ENCODE data around the gene CCDC187.

CCDC187 gene

GRCh38 chr9:136339958-136340310 is 36.0 kb upstream of the CCDC187 start:
- no peak overlapping the region for H3K4me3 ChIP-seq (ENCODE audit: low read length in 2 of 2)
- H3K9me3 ChIP-seq (ENCODE audit: control insufficient read depth in 2 of 2, low read length in 2 of 2) = no peaks in the 10 kb centered on the region
- H3K4me1 ChIP-seq (ENCODE audit: control insufficient read depth in 2 of 2, insufficient read depth in 2 of 2, low read length in 2 of 2) = peaks cover 6 to 8% of the 10 kb centered on the region in 2 donors
- no peaks in the 10 kb centered on the region for H3K27me3 ChIP-seq (ENCODE audit: control insufficient read depth in 2 of 2, insufficient read depth in 2 of 2, low read length in 2 of 2)
- no peaks in the 10 kb centered on the region for H3K36me3 ChIP-seq (ENCODE audit: control insufficient read depth in 2 of 2, insufficient read depth in 2 of 2, low read length in 2 of 2)
- no peak overlapping the region for H3K9ac ChIP-seq (ENCODE audit: low read depth in 1 of 2, low read length in 2 of 2)
- H3K27ac ChIP-seq (ENCODE audit: low read depth in 2 of 2, low read length in 2 of 2) = no peak overlapping the region

GRCh38 chr9:136339173-136339957 is 35.5 kb upstream of the CCDC187 start:
- no peak overlapping the region for H3K27ac ChIP-seq (ENCODE audit: low read depth in 2 of 2, low read length in 2 of 2)
- H3K4me1 ChIP-seq (ENCODE audit: control insufficient read depth in 2 of 2, insufficient read depth in 2 of 2, low read length in 2 of 2) = peaks cover 6 to 8% of the 10 kb centered on the region in 2 donors
- no peaks in the 10 kb centered on the region for H3K9me3 ChIP-seq (ENCODE audit: control insufficient read depth in 2 of 2, low read length in 2 of 2)
- no peaks in the 10 kb centered on the region for H3K36me3 ChIP-seq (ENCODE audit: control insufficient read depth in 2 of 2, insufficient read depth in 2 of 2, low read length in 2 of 2)
- H3K27me3 ChIP-seq (ENCODE audit: control insufficient read depth in 2 of 2, insufficient read depth in 2 of 2, low read length in 2 of 2) = no peaks in the 10 kb centered on the region
- no peak overlapping the region for H3K4me3 ChIP-seq (ENCODE audit: low read length in 2 of 2)
- H3K9ac ChIP-seq (ENCODE audit: low read depth in 1 of 2, low read length in 2 of 2) = no peak overlapping the region

GRCh38 chr9:136338511-136338910 is 34.6 kb upstream of the CCDC187 start:
- Histone ChIP-seq H3K27ac (ENCODE audit: low read depth in 2 of 2, low read length in 2 of 2) (no peak overlapping the region), H3K36me3 (ENCODE audit: control insufficient read depth in 2 of 2, insufficient read depth in 2 of 2, low read length in 2 of 2) (no peaks in the 10 kb centered on the region), H3K9me3 (ENCODE audit: control insufficient read depth in 2 of 2, low read length in 2 of 2) (no peaks in the 10 kb centered on the region)

GRCh38 chr9:136337416-136338395 is 33.8 kb upstream of the CCDC187 start:
- no peak overlapping the region for H3K27ac ChIP-seq (ENCODE audit: low read depth in 2 of 2, low read length in 2 of 2)
- H3K9me3 ChIP-seq (ENCODE audit: control insufficient read depth in 2 of 2, low read length in 2 of 2) = no peaks in the 10 kb centered on the region
- no peak overlapping the region for H3K4me3 ChIP-seq (ENCODE audit: low read length in 2 of 2)
- no peaks in the 10 kb centered on the region for H3K27me3 ChIP-seq (ENCODE audit: control insufficient read depth in 2 of 2, insufficient read depth in 2 of 2, low read length in 2 of 2)
- H3K9ac ChIP-seq (ENCODE audit: low read depth in 1 of 2, low read length in 2 of 2) = no peak overlapping the region
- peaks cover 4 to 5% of the 10 kb centered on the region in 2 donors for H3K4me1 ChIP-seq (ENCODE audit: control insufficient read depth in 2 of 2, insufficient read depth in 2 of 2, low read length in 2 of 2)
- no peaks in the 10 kb centered on the region for H3K36me3 ChIP-seq (ENCODE audit: control insufficient read depth in 2 of 2, insufficient read depth in 2 of 2, low read length in 2 of 2)

More at GRCh38 chr9:136338511-136338910, 34.6 kb upstream of the CCDC187 start:
- H3K27me3 ChIP-seq (ENCODE audit: control insufficient read depth in 2 of 2, insufficient read depth in 2 of 2, low read length in 2 of 2) = no peaks in the 10 kb centered on the region
- H3K9ac ChIP-seq (ENCODE audit: low read depth in 1 of 2, low read length in 2 of 2) = no peak overlapping the region
- H3K4me3 ChIP-seq (ENCODE audit: low read length in 2 of 2) = no peak overlapping the region
- H3K4me1 ChIP-seq (ENCODE audit: control insufficient read depth in 2 of 2, insufficient read depth in 2 of 2, low read length in 2 of 2) = peaks cover 6 to 8% of the 10 kb centered on the region in 2 donors

GRCh38 chr9:136336881-136337280 is 33.0 kb upstream of the CCDC187 start:
- no peaks in the 10 kb centered on the region for H3K9me3 ChIP-seq (ENCODE audit: control insufficient read depth in 2 of 2, low read length in 2 of 2)
- no peak overlapping the region for H3K9ac ChIP-seq (ENCODE audit: low read depth in 1 of 2, low read length in 2 of 2)
- no peaks in the 10 kb centered on the region for H3K36me3 ChIP-seq (ENCODE audit: control insufficient read depth in 2 of 2, insufficient read depth in 2 of 2, low read length in 2 of 2)
- no peaks in the 10 kb centered on the region for H3K27me3 ChIP-seq (ENCODE audit: control insufficient read depth in 2 of 2, insufficient read depth in 2 of 2, low read length in 2 of 2)
- no peak overlapping the region for H3K4me3 ChIP-seq (ENCODE audit: low read length in 2 of 2)
- no peak overlapping the region for H3K27ac ChIP-seq (ENCODE audit: low read depth in 2 of 2, low read length in 2 of 2)
- H3K4me1 ChIP-seq (ENCODE audit: control insufficient read depth in 2 of 2, insufficient read depth in 2 of 2, low read length in 2 of 2) = peaks cover 0 to 1% of the 10 kb centered on the region in 2 donors

GRCh38 chr9:136336156-136336870 is 32.4 kb upstream of the CCDC187 start:
- Histone ChIP-seq H3K27ac (ENCODE audit: low read depth in 2 of 2, low read length in 2 of 2) (peak overlapping the region in 1 of 2 donors; percentile 32), H3K4me1 (ENCODE audit: control insufficient read depth in 2 of 2, insufficient read depth in 2 of 2, low read length in 2 of 2) (no peaks in the 10 kb centered on the region), H3K4me3 (ENCODE audit: low read length in 2 of 2) (no peak overlapping the region), H3K9me3 (ENCODE audit: control insufficient read depth in 2 of 2, low read length in 2 of 2) (no peaks in the 10 kb centered on the region), H3K27me3 (ENCODE audit: control insufficient read depth in 2 of 2, insufficient read depth in 2 of 2, low read length in 2 of 2) (no peaks in the 10 kb centered on the region), H3K36me3 (ENCODE audit: control insufficient read depth in 2 of 2, insufficient read depth in 2 of 2, low read length in 2 of 2) (no peaks in the 10 kb centered on the region), H3K9ac (ENCODE audit: low read depth in 1 of 2, low read length in 2 of 2) (no peak overlapping the region)

- H3K9ac ChIP-seq (ENCODE audit: low read depth in 1 of 2, low read length in 2 of 2) = no peak overlapping the region
- no peaks in the 10 kb centered on the region for H3K36me3 ChIP-seq (ENCODE audit: control insufficient read depth in 2 of 2, insufficient read depth in 2 of 2, low read length in 2 of 2)
- no peak overlapping the region for H3K4me3 ChIP-seq (ENCODE audit: low read length in 2 of 2)
- no peaks in the 10 kb centered on the region for H3K9me3 ChIP-seq (ENCODE audit: control insufficient read depth in 2 of 2, low read length in 2 of 2)
- no peaks in the 10 kb centered on the region for H3K4me1 ChIP-seq (ENCODE audit: control insufficient read depth in 2 of 2, insufficient read depth in 2 of 2, low read length in 2 of 2)
- H3K27ac ChIP-seq (ENCODE audit: low read depth in 2 of 2, low read length in 2 of 2) = peak overlapping the region in 1 of 2 donors; percentile 32
- H3K27me3 ChIP-seq (ENCODE audit: control insufficient read depth in 2 of 2, insufficient read depth in 2 of 2, low read length in 2 of 2) = no peaks in the 10 kb centered on the region
Measured at GRCh38 chr9:136335296-136336155, 31.6 kb upstream of the CCDC187 start.

GRCh38 chr9:136334541-136334940 is 30.6 kb upstream of the CCDC187 start:
- H3K9ac ChIP-seq (ENCODE audit: low read depth in 1 of 2, low read length in 2 of 2) = no peak overlapping the region
- H3K4me1 ChIP-seq (ENCODE audit: control insufficient read depth in 2 of 2, insufficient read depth in 2 of 2, low read length in 2 of 2) = no peaks in the 10 kb centered on the region
- no peaks in the 10 kb centered on the region for H3K36me3 ChIP-seq (ENCODE audit: control insufficient read depth in 2 of 2, insufficient read depth in 2 of 2, low read length in 2 of 2)
- H3K4me3 ChIP-seq (ENCODE audit: low read length in 2 of 2) = no peak overlapping the region
- no peaks in the 10 kb centered on the region for H3K27me3 ChIP-seq (ENCODE audit: control insufficient read depth in 2 of 2, insufficient read depth in 2 of 2, low read length in 2 of 2)
- no peaks in the 10 kb centered on the region for H3K9me3 ChIP-seq (ENCODE audit: control insufficient read depth in 2 of 2, low read length in 2 of 2)
- no peak overlapping the region for H3K27ac ChIP-seq (ENCODE audit: low read depth in 2 of 2, low read length in 2 of 2)

GRCh38 chr9:136333486-136333885 is 29.6 kb upstream of the CCDC187 start:
- H3K4me3 ChIP-seq (ENCODE audit: low read length in 2 of 2) = no peak overlapping the region
- no peaks in the 10 kb centered on the region for H3K27me3 ChIP-seq (ENCODE audit: control insufficient read depth in 2 of 2, insufficient read depth in 2 of 2, low read length in 2 of 2)
- H3K9me3 ChIP-seq (ENCODE audit: control insufficient read depth in 2 of 2, low read length in 2 of 2) = no peaks in the 10 kb centered on the region
- H3K27ac ChIP-seq (ENCODE audit: low read depth in 2 of 2, low read length in 2 of 2) = no peak overlapping the region
- H3K36me3 ChIP-seq (ENCODE audit: control insufficient read depth in 2 of 2, insufficient read depth in 2 of 2, low read length in 2 of 2) = no peaks in the 10 kb centered on the region
- peaks cover 0 to under 1% of the 10 kb centered on the region in 2 donors for H3K4me1 ChIP-seq (ENCODE audit: control insufficient read depth in 2 of 2, insufficient read depth in 2 of 2, low read length in 2 of 2)
- H3K9ac ChIP-seq (ENCODE audit: low read depth in 1 of 2, low read length in 2 of 2) = no peak overlapping the region
